ENCODE data around the gene RHO.
"Not testable (repeated sequence)": the region's sequence is repeated elsewhere in the genome, so short reads cannot be mapped to it uniquely, and the experiment has no call there.

RHO gene

DNA sequence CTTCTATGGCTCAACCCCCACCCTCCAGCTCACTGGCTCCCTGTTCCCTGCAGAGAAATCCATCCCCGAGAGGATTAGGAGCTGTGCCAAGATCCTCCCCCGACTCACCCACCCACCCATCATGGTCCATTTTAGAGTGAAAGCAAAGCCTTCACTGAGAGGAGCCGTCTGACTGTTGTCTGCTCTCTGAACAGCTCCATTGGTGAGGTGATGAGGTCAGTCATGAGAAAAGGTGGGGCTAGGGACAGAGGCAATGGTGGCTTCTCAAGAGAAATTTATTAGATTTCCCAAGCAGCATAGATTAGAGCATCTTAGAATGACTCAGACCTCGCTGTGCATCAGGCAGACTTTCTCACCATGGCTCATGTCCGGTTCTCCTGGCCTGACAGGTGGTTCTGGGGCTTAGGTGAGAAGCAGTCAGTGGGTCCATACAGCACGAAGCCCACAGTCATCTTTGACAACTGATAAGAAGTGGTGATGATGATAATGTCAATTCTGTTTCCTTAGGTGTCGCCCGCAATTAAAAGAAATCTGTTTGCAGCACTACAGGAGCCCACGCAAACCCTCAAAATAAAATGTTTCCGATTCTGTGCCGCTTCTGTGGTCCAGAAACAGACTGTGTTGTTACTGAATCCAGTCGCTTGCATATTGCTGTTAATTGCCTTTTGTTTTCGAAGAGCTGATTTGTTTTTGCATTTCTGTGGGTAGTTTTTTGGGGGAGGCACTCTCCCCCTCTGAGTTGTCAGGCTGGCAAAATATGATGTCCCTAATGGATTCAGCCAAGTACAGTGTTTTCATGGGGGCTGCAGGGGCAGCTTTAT is 24.8 kb upstream of the RHO start:
- DNase-seq (ENCODE audit: insufficient read length), result no peak
- no peak for FAIRE-seq
- no peak for TF ChIP-seq POLR2A (IDR thresholded peaks at IDR 0.05; ENCODE audit: low read depth, low read length)
- TF ChIP-seq TAF1 (IDR thresholded peaks at IDR 0.05; ENCODE audit: borderline replicate concordance, low read depth, low read length), result no peak
- no peak for TF ChIP-seq POLR2AphosphoS5 (IDR thresholded peaks at IDR 0.05; ENCODE audit: low read depth, low read length)

DNA sequence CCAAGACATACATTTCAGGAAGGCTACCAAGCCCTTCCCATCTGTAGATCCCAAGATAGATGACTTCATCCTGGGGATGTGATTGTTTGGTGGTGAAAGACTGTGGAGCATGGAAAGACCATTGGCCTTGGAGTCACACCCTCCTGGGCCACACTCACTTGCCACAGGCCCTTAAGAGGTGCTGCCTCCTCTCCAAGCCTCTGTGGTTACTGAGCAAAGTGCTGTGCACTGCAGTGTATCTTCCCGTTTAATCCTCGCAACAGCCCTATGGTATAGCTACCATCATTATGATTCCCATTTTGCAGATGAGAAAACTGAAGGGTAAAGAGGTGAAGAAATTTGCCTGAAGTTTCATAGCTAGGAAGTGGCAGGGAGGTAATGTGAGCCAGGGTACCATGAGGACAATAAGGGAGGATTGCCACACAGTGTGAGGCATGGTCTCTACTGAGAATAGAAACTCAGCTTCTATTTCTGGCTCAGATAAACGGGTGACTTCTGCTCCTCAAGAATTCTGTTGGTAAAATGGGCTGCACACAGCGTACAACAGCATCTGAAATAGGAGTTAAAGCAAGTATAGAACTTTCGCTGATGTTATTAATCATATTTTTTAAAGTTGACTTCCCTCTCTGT is 23.9 kb upstream of the RHO start:
- no peak for DNase-seq (ENCODE audit: insufficient read length)
- no peak for TF ChIP-seq POLR2A (IDR thresholded peaks at IDR 0.05; ENCODE audit: low read depth, low read length)
- TF ChIP-seq POLR2AphosphoS5 (IDR thresholded peaks at IDR 0.05; ENCODE audit: low read depth, low read length), result no peak
- no peak for TF ChIP-seq TAF1 (IDR thresholded peaks at IDR 0.05; ENCODE audit: borderline replicate concordance, low read depth, low read length)
- FAIRE-seq, result no peak

DNA sequence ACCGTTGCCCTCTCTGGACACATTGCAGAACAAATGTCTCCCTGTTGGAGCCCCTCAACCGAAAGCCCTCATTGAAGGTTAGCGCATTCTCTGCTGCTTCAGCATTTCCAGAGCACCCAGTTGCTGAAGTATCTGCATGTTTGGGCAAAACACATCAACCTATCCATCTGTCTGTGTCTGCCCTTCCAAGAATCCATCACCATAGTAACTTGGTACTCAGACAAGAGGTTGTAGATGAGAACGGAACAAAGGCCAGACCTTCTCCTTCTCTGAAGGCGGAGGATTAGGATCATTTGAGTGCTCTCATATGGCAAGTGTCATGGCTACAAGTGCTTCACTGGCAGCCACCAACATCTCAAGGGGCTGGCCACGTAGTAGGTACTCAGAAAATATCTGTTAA is 23.1 kb upstream of the RHO start:
- FAIRE-seq (no peak), DNase-seq (ENCODE audit: insufficient read length) (no peak)
- TF ChIP-seq POLR2AphosphoS5 (IDR thresholded peaks at IDR 0.05; ENCODE audit: low read depth, low read length), result no peak
- TF ChIP-seq POLR2A (IDR thresholded peaks at IDR 0.05; ENCODE audit: low read depth, low read length), result no peak
- no peak for TF ChIP-seq TAF1 (IDR thresholded peaks at IDR 0.05; ENCODE audit: borderline replicate concordance, low read depth, low read length)

DNA sequence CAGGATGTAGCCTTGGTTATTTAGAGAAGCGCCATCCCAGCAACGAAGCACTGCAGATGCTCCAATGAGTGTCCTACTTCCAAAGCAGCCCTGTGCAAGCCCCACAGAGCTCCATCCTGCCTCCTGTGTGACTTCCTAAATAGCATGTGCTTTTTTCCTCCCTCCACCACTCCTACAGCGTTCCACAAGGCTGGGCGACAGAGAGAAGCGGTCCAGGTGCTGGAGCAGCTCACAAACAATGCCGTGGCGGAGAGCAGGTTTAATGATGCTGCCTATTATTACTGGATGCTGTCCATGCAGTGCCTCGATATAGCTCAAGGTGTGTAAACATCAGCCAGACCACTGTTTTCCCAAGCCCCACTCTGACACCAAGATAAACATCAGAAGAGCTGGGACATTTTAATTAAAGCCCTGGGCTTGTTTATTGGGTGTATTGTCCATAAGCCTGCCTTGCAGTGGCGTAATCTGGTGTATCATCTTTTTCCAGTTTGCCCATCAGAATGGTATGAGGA is 22.2 kb upstream of the RHO start:
- TF ChIP-seq TAF1 (IDR thresholded peaks at IDR 0.05; ENCODE audit: borderline replicate concordance, low read depth, low read length) (no peak), POLR2A (IDR thresholded peaks at IDR 0.05; ENCODE audit: low read depth, low read length) (no peak), POLR2AphosphoS5 (IDR thresholded peaks at IDR 0.05; ENCODE audit: low read depth, low read length) (no peak)
- no peak for DNase-seq (ENCODE audit: insufficient read length)
- FAIRE-seq, result no peak

DNA sequence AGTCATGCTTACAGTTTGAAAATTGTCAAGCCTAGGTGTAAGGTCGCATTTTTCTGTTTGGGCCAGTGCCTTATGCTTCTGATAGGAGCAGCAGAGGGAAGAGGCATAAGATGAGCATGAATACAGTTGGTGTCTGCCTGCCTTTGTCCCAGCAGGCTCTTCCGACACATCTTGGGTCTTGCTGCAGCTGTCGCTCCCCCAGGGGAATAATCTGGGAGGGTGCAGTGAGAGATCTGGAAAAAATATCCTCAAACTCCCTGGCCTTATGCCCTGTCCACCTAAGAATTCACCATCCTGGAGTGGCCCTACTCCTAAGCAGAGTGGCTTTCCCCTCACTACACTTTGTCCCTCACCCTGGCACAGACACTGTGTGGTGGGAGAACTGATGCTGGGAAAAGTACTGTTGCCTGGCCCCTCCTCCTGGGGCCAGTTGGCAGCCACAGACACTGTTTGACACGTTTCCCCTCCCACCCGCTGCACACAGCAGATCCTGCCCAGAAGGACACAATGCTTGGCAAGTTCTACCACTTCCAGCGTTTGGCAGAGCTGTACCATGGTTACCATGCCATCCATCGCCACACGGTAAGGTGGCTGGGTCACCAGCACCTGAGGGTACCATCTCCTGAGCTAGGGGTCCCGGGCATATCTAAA is 21.1 kb upstream of the RHO start:
- DNase-seq (ENCODE audit: insufficient read length) (no peak), FAIRE-seq (no peak)
- no peak for TF ChIP-seq POLR2AphosphoS5 (IDR thresholded peaks at IDR 0.05; ENCODE audit: low read depth, low read length)
- TF ChIP-seq TAF1 (IDR thresholded peaks at IDR 0.05; ENCODE audit: borderline replicate concordance, low read depth, low read length), result no peak
- no peak for TF ChIP-seq POLR2A (IDR thresholded peaks at IDR 0.05; ENCODE audit: low read depth, low read length)

DNA sequence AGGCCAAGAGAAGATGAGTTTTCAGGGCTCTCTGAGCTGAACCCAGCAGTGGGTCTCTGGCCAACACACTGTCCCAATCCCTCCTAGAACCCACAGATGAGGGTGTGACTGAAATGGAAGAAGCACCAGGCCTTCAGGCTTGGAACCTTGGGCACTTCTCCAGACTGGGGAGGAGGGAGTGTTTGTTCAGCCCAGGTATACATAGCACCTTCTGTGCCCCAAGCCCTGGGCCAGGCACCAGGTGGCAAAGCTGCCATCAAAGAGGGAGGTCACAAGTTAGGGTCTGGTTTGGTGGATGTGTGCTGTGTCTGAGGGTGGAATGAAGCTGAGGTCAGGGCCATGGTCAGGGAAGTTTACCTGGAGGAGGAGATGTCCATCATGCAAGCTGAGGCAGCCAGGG is 15.8 kb upstream of the RHO start:
- DNase-seq (ENCODE audit: insufficient read length), result no peak
- TF ChIP-seq TAF1 (IDR thresholded peaks at IDR 0.05; ENCODE audit: borderline replicate concordance, low read depth, low read length) (no peak), POLR2AphosphoS5 (IDR thresholded peaks at IDR 0.05; ENCODE audit: low read depth, low read length) (no peak), POLR2A (IDR thresholded peaks at IDR 0.05; ENCODE audit: low read depth, low read length) (no peak)
- no peak for FAIRE-seq

DNA sequence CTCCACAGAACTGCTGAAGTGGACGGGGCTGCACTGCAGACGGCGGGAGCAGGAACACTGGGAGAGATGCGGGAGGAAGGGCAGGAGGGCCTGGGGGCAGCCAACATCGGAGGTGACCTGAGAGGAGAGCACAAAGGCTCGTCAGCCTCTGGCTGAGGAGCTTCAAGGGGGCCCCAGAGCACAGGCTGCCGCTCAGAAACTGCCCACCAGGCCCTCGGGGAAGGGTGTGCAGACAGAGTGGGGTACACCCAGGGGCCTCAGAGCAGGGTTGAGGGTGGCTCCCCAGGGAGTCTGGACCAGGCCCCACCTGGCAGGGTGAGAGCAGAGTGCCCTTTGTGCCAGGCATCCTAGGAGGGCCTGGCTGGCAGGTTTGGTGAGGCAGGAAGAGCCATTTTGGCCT is 14.7 kb upstream of the RHO start:
- TF ChIP-seq TAF1 (IDR thresholded peaks at IDR 0.05; ENCODE audit: borderline replicate concordance, low read depth, low read length), result no peak
- TF ChIP-seq POLR2AphosphoS5 (IDR thresholded peaks at IDR 0.05; ENCODE audit: low read depth, low read length), result no peak
- TF ChIP-seq POLR2A (IDR thresholded peaks at IDR 0.05; ENCODE audit: low read depth, low read length), result no peak
- no peak for DNase-seq (ENCODE audit: insufficient read length)
- no peak for FAIRE-seq

DNA sequence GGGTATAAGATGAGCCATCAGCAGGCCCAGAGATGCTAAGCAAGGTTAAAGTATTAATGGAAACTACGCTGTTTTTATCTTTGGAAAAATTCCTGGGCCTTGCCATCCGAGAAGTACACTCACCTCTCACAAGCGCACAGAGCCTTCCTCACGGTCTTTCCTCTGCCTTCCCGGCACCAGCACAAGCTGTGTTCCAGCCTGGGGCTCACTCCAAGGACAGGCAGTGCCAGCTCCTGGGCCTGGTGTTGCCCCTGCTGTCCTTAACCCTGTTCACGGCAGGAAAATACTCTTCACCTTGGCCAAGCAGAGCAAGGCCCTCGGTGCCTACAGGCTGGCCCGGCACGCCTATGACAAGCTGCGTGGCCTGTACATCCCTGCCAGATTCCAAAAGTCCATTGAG is 14.3 kb upstream of the RHO start:
- FAIRE-seq, result no peak
- DNase-seq (ENCODE audit: insufficient read length), result no peak

DNA sequence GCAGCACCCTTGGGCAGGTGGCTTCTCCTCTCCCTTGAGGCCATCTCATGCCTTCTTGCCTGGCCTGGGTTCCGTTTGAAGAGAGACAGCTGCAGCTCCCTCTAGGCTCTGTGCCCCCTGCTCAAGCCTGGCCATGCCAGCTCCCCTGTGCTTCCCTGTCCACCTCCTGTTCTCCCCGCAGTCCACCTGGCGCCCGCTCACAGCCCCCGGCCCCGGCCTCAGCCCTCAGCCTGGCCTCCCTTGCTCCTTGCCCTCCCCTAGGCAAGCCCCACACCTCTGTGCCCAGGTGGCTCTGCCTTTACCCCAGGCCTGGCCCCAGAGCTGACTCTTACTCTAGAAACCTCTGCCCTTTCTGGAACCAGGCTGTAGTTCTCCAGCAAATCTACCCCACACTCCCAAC is 13.9 kb upstream of the RHO start:
- FAIRE-seq (no peak), DNase-seq (ENCODE audit: insufficient read length) (no peak)
- TF ChIP-seq POLR2A (IDR thresholded peaks at IDR 0.05; ENCODE audit: low read depth, low read length) (no peak), TAF1 (IDR thresholded peaks at IDR 0.05; ENCODE audit: borderline replicate concordance, low read depth, low read length) (no peak), POLR2AphosphoS5 (IDR thresholded peaks at IDR 0.05; ENCODE audit: low read depth, low read length) (no peak)

More for the DNA sequence above, 14.3 kb upstream of the RHO start:
- TF ChIP-seq TAF1 (IDR thresholded peaks at IDR 0.05; ENCODE audit: borderline replicate concordance, low read depth, low read length) (no peak), POLR2A (IDR thresholded peaks at IDR 0.05; ENCODE audit: low read depth, low read length) (no peak), POLR2AphosphoS5 (IDR thresholded peaks at IDR 0.05; ENCODE audit: low read depth, low read length) (no peak)

DNA sequence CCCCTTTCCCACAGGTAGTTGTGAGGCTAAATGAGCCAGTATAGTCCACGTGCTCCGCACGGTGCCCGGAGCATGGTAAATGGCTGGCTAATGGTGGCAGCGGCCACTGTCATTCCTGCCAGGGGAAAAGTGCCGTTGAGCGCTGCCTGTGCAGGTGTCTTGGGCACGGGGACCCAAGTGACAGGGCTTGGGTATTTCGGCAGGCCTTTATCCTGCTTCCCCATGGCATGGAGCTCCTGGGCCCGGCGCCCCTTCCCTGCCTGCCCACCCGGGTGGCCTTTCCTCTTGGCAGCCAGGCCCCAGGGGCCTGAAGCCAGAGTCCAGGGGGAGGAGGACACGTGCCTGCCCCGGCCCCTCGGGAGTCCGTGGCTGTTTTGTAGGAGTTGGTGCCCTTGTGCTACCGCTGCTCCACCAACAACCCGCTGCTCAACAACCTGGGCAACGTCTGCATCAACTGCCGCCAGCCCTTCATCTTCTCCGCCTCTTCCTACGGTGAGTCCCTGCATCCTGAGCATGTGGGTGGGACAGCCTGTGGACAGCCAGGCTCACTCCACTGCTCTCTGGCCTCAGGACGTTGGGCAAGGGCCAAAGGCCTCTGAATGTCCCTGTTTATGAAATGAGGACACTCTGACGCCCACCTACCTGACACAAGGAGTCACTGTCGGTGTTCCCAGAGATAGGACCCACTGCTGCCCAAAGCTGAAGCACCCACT is 13.2 kb upstream of the RHO start:
- not testable (repeated sequence) for DNase-seq (ENCODE audit: insufficient read length); FAIRE-seq

DNA sequence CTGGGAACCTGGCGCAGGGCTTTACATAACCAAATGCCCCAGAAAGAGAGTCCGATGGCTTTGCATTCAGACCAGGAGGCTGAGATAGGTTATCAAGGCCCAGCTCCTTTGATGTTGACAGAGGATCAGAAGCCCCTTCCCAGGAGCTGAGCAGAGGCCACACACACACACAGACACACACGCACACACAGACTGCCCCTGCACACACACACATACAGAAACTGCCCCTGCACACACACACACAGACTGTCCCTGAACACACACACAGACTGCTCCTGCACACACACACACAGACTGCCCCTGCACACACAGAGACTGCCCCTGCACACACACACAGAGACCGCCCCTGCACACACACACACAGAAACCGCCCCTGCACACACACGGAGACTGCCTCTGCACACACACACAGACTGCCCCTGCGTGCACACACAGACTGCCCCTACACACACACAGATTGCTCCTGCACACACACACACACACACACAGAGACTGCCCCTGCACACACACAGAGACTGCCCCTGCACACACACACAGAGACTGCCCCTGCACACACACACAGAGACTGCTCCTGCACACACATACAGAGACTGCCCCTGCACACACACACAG is 12.5 kb upstream of the RHO start:
- FAIRE-seq; DNase-seq (ENCODE audit: insufficient read length): not testable (repeated sequence)

Data from GM12892 (cell line).